H1 (cell line): Measurements from ENCODE around the gene CHST12. TPM values are rescaled to one million over a fixed set of nuclear protein-coding genes. Genes with fewer than 3 reads are reported as not detected.

ENCODE experiments used
- CTCF ChIA-PET: fragments of 300-600 bp; sonication (Branson Sonifier 250); formaldehyde crosslinking; loops from one replicate; lab custom pipeline; 2021; ENCODE audit not compliant: partially characterized antibody; lab: Charles Lee
- POLR2A ChIA-PET: fragments of 300-600 bp; sonication (Branson Sonifier 250); formaldehyde crosslinking; loops from one replicate; lab custom pipeline; 2021; ENCODE audit warnings: inconsistent platforms; ENCODE audit not compliant: partially characterized antibody; lab: Charles Lee
- DNase-seq, 2 experiments: peaks; one replicate each; pipeline versions ENCODE4 v3.0.0 to v3.0.0-alpha.2; 2010 to 2022; ENCODE audit warnings: low spot score in 2 of 2, low read depth in 1 of 2, mixed read lengths in 1 of 2
- FAIRE-seq: peaks from 2 replicates; lab custom pipeline; 2011; peaks lifted over from hg19 to GRCh38; lab: Jason Lieb, UNC
- H2AFZ ChIP-seq: 2 replicates; pipeline ENCODE4 v1.8.1; 2012; ENCODE audit warnings: low read length, inconsistent platforms
- H2AK5ac ChIP-seq: 2 replicates; pipeline ENCODE4 v1.6.1; 2013; ENCODE audit warnings: low read depth, low read length
- H2BK120ac ChIP-seq: replicated peaks from 2 replicates; pipeline ENCODE3; 2013; ENCODE audit warnings: low read depth, low read length, inconsistent platforms
- H2BK12ac ChIP-seq: 2 replicates; pipeline ENCODE4 v1.6.1; 2013; ENCODE audit warnings: low read depth, low read length
- H2BK15ac ChIP-seq: 2 replicates; pipeline ENCODE4 v1.6.1; 2013; ENCODE audit warnings: low read length
- H2BK20ac ChIP-seq: 2 replicates; pipeline ENCODE4 v1.6.1; 2013; ENCODE audit warnings: low read length
- H2BK5ac ChIP-seq: 2 replicates; pipeline ENCODE4 v1.6.1; 2013; ENCODE audit warnings: low read depth, low read length
- H3K14ac ChIP-seq: 2 replicates; pipeline ENCODE4 v1.6.1; 2013; ENCODE audit warnings: inconsistent platforms; ENCODE audit not compliant: insufficient read length
- H3K18ac ChIP-seq: 2 replicates; pipeline ENCODE4 v1.6.1; 2013; ENCODE audit warnings: low read length; ENCODE audit errors: extremely low read depth
- H3K23ac ChIP-seq: 2 replicates; pipeline ENCODE4 v1.6.1; 2013; ENCODE audit warnings: inconsistent platforms; ENCODE audit not compliant: insufficient read length
- H3K23me2 ChIP-seq: 2 replicates; pipeline ENCODE4 v1.6.1; 2013; ENCODE audit warnings: low read depth, low read length
- H3K27ac ChIP-seq: 2 replicates; pipeline ENCODE4 v1.6.1; 2011; ENCODE audit warnings: low read depth, low read length, inconsistent platforms
- H3K27me3 ChIP-seq, 4 experiments: replicated peaks in 1 of 4; 1 replicate in 1 of 4; 2 replicates in 3 of 4; pipeline versions ENCODE4 v1.6.1 to v1.8.1; 2011 to 2013; ENCODE audit warnings: low read length in 3 of 4, mild to moderate bottlenecking in 3 of 4, inconsistent platforms in 2 of 4, mixed read lengths in 2 of 4, moderate library complexity in 1 of 4; ENCODE audit not compliant: control insufficient read depth in 3 of 4, insufficient read depth in 3 of 4; ENCODE audit errors: extremely low read depth in 1 of 4
- H3K36me3 ChIP-seq, 4 experiments: 2 replicates each; pipeline versions ENCODE4 v1.6.1 to v1.8.1; 2011 to 2013; ENCODE audit warnings: mild to moderate bottlenecking in 4 of 4, low read length in 3 of 4, moderate library complexity in 2 of 4, control low read depth in 1 of 4, inconsistent platforms in 1 of 4; ENCODE audit not compliant: insufficient read depth in 4 of 4, control insufficient read depth in 2 of 4
- H3K4ac ChIP-seq: replicated peaks from 2 replicates; pipeline ENCODE3; 2013; ENCODE audit warnings: low read length, low read depth, mixed read lengths, inconsistent platforms; ENCODE audit not compliant: insufficient read length
- H3K4me1 ChIP-seq, 4 experiments: replicated peaks in 1 of 4; 1 replicate in 1 of 4; 2 replicates in 3 of 4; pipeline versions ENCODE4 v1.6.1 to v1.8.1; 2011 to 2013; ENCODE audit warnings: low read length in 3 of 4, inconsistent platforms in 2 of 4, mixed read lengths in 1 of 4; ENCODE audit not compliant: insufficient read depth in 4 of 4, control insufficient read depth in 3 of 4
- H3K4me2 ChIP-seq, 2 experiments: 2 replicates each; pipeline versions ENCODE4 v1.6.1 to v1.8.1; 2011 to 2013; ENCODE audit warnings: low read depth in 2 of 2, low read length in 2 of 2, control low read depth in 1 of 2, inconsistent platforms in 1 of 2, mild to moderate bottlenecking in 1 of 2; ENCODE audit not compliant: insufficient read depth in 1 of 2
- H3K4me3 ChIP-seq, 4 experiments: fragments of 200-600, 300-600 bp in 1 of 4; sonication (generic), shearing (Covaris generic), sonication (Bioruptor Twin) in 1 of 4; 2 replicates each; pipeline versions ENCODE4 v1.5.1 to v1.8.1; 2011 to 2016; ENCODE audit warnings: low read length in 4 of 4, low read depth in 3 of 4, control low read depth in 2 of 4, inconsistent platforms in 2 of 4, mild to moderate bottlenecking in 2 of 4, mixed read lengths in 1 of 4, moderate library complexity in 1 of 4; ENCODE audit not compliant: insufficient read depth in 2 of 4; ENCODE audit errors: extremely low read depth in 1 of 4
- H3K56ac ChIP-seq: replicated peaks from 2 replicates; pipeline ENCODE3; 2013; ENCODE audit warnings: low read depth, mild to moderate bottlenecking, mixed read lengths, low read length, inconsistent platforms; ENCODE audit not compliant: insufficient read length
- H3K79me1 ChIP-seq: 2 replicates; pipeline ENCODE4 v1.6.1; 2013; ENCODE audit warnings: low read depth, low read length, control low read depth
- H3K79me2 ChIP-seq, 2 experiments: 2 replicates each; pipeline versions ENCODE4 v1.6.1 to v1.8.1; 2012 to 2013; ENCODE audit warnings: low read length in 2 of 2, mild to moderate bottlenecking in 2 of 2, inconsistent platforms in 1 of 2; ENCODE audit not compliant: insufficient read depth in 2 of 2, control insufficient read depth in 1 of 2
- H3K9ac ChIP-seq, 4 experiments: replicated peaks in 1 of 4; 1 replicate in 1 of 4; 2 replicates in 3 of 4; pipeline versions ENCODE4 v1.6.1 to v1.8.1; 2011 to 2013; ENCODE audit warnings: low read depth in 3 of 4, low read length in 3 of 4, control low read depth in 2 of 4, mild to moderate bottlenecking in 2 of 4, moderate library complexity in 2 of 4, inconsistent platforms in 1 of 4; ENCODE audit errors: extremely low read depth in 1 of 4
- H3K9me3 ChIP-seq, 2 experiments: 2 replicates each; pipeline versions ENCODE4 v1.6.1 to v1.8.1; 2012 to 2013; ENCODE audit warnings: mild to moderate bottlenecking in 2 of 2, moderate library complexity in 2 of 2, control low read depth in 1 of 2, inconsistent platforms in 1 of 2, low read depth in 1 of 2, low read length in 1 of 2, mixed read lengths in 1 of 2; ENCODE audit not compliant: insufficient read depth in 2 of 2
- H4K20me1 ChIP-seq, 2 experiments: replicated peaks in 1 of 2; 2 replicates each; pipeline versions ENCODE3 to v1.8.1; 2011 to 2013; ENCODE audit warnings: inconsistent platforms in 2 of 2, low read length in 2 of 2, mild to moderate bottlenecking in 1 of 2; ENCODE audit not compliant: insufficient read depth in 2 of 2, control insufficient read depth in 1 of 2
- H4K5ac ChIP-seq: 2 replicates; pipeline ENCODE4 v1.6.1; 2013; ENCODE audit warnings: low read length, low read depth, mixed read lengths, inconsistent platforms; ENCODE audit not compliant: insufficient read length
- H4K8ac ChIP-seq: 2 replicates; pipeline ENCODE4 v1.8.0; 2013; ENCODE audit warnings: mild to moderate bottlenecking, moderate library complexity, low read length, inconsistent platforms; ENCODE audit not compliant: insufficient read depth; ENCODE audit errors: extremely low read depth
- H4K91ac ChIP-seq: replicated peaks from 2 replicates; pipeline ENCODE3; 2013; ENCODE audit warnings: low read length, mixed read lengths, inconsistent platforms; ENCODE audit not compliant: insufficient read length
- ASH2L ChIP-seq: fragments of 200-600, 300-600 bp; sonication (generic); IDR thresholded peaks from one replicate; pipeline ENCODE4 v1.7.1; 2017; ENCODE audit warnings: low read length
- BRCA1 ChIP-seq: IDR thresholded peaks from 2 replicates; pipeline ENCODE4 v1.6.1; 2012; ENCODE audit warnings: low read depth, low read length, improper control_type of control experiment
- CEBPB ChIP-seq: IDR thresholded peaks from 2 replicates; pipeline ENCODE4 v1.6.1; 2012; ENCODE audit warnings: low read depth, low read length
- EGR1 ChIP-seq: IDR thresholded peaks from 2 replicates; pipeline ENCODE4 v1.6.1; 2011; ENCODE audit warnings: low read depth, low read length, borderline replicate concordance
- EP300 ChIP-seq, 2 experiments: IDR thresholded peaks; 1 replicate in 1 of 2; 2 replicates in 1 of 2; pipeline ENCODE4 v1.6.1; 2011 to 2012; ENCODE audit warnings: low read depth in 2 of 2, low read length in 2 of 2, mild to moderate bottlenecking in 2 of 2, borderline replicate concordance in 1 of 2, inconsistent platforms in 1 of 2, moderate library complexity in 1 of 2
- EZH2 ChIP-seq: fragments of 200-600 bp; sonication (generic); IDR thresholded peaks from 2 replicates; pipeline ENCODE4 v1.7.1; 2012; ENCODE audit warnings: low read depth, mild to moderate bottlenecking, moderate library complexity, low read length, inconsistent platforms; ENCODE audit not compliant: severe bottlenecking
- HDAC2 ChIP-seq, 2 experiments: fragments of 300-600 bp in 1 of 2; sonication (generic) in 1 of 2; IDR thresholded peaks; 2 replicates each; pipeline ENCODE4 v1.6.1; 2011 to 2012; ENCODE audit warnings: low read depth in 2 of 2, low read length in 2 of 2, mild to moderate bottlenecking in 2 of 2, moderate library complexity in 2 of 2, borderline replicate concordance in 1 of 2, inconsistent platforms in 1 of 2
- HDAC6 ChIP-seq: IDR thresholded peaks from one replicate; pipeline ENCODE4 v1.7.1; 2012; ENCODE audit warnings: low read depth, mild to moderate bottlenecking, inconsistent platforms, low read length, moderate library complexity
- MAFK ChIP-seq: IDR thresholded peaks from 2 replicates; pipeline ENCODE4 v1.6.1; 2012; ENCODE audit warnings: low read depth, mild to moderate bottlenecking, improper control_type of control experiment, low read length
- POLR2AphosphoS5 ChIP-seq: IDR thresholded peaks from 2 replicates; pipeline ENCODE4 v1.6.1; 2011; ENCODE audit warnings: low read depth, low read length
- RXRA ChIP-seq: IDR thresholded peaks from 2 replicates; pipeline ENCODE4 v1.6.1; 2011; ENCODE audit warnings: low read depth, mild to moderate bottlenecking, low read length, moderate library complexity; ENCODE audit not compliant: insufficient read depth
- SIX5 ChIP-seq: IDR thresholded peaks from 2 replicates; pipeline ENCODE4 v1.6.1; 2011; ENCODE audit warnings: mild to moderate bottlenecking, low read depth, low read length
- WGBS, 2 experiments: shearing (Covaris generic) in 1 of 2; methylation state at CpG; one replicate each; pipeline versions ENCODE4 v1.1.6 to v1.1.7; 2013 to 2015; ENCODE audit warnings: low lambda C conversion rate in 2 of 2, mixed read lengths in 2 of 2, inconsistent platforms in 1 of 2, low coverage in 1 of 2, missing lambda C conversion rate in 1 of 2; ENCODE audit not compliant: insufficient replicate concordance in 2 of 2, insufficient coverage in 1 of 2, insufficient read length in 1 of 2; ENCODE audit errors: extremely low coverage in 1 of 2, missing lambda C conversion rate in 1 of 2; 5-methylcytosine and 5-hydroxymethylcytosine counted together
- polyA plus RNA-seq, 7 experiments: library from polyadenylated mRNA; depleted of rRNA in 3 of 7; stranded (reverse) in 5 of 7; unstranded in 2 of 7; fragments of >200 nt in 5 of 7; fragments of 200-250 nt in 2 of 7; gene quantifications; 1 replicate in 5 of 7; 2 replicates in 1 of 7; 4 replicates in 1 of 7; pipeline versions ENCODE4 v1.2.1 to v1.2.3, GENCODE V29; 2011 to 2013; ENCODE audit warnings: missing spikeins in 2 of 7, mixed read lengths in 2 of 7
- total RNA-seq: library from RNA; stranded (reverse); fragmentation: NEBNext Ultra II Directional; extraction: Animal tissue kit (Norgen Biotek cat#: 25700); gene quantifications from 2 replicates; pipeline ENCODE4 v1.2.1, GENCODE V29; 2021

The CHST12 gene
- total and polyA plus RNA-seq, 2 of the 8 experiments (the other 6 are each of a cell fraction or from before 2014, with no cell fraction given): 13.4 to 24.1 TPM

DNA sequence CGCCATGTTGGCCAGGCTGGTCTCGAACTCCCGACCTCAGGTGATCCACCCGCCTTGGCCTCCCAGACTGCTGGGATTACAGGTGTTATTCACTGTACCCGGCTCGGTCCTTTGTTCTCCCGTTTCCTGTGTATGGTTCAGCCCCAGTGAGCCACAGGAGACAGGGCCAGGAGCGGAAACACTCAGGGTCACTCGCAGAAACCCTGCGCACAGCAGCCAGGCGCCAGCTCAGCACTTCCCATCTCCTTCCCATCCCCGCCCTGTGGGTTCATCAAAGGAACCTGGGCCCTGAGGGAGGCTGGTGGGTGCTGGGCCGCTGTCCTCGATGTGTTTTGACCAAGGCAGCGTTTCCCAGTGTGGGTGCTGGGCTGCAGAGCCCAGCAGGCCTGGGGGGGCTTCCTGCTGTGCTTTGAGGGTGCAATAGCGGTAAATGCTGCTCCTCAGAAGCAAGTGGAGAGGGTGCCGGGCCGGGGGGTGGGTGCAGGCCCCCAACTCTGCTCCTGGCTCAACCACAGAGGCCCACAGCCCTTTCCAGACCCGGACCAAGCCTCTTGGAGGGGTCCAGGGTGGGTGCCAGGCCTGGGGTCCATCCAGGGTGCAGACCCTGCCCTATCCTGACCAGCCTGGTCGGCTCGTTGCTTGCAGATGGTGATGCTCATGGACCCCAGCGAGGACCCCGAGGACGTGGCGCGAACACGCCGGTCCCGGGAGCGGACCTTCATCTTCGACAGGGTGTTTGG lies 15.3 kb upstream of the CHST12 start:
- Histone ChIP-seq H3K4me2 (no peak overlapping the region), H3K27ac (no peak overlapping the region), H4K5ac (no peak overlapping the region), H2BK20ac (no peak overlapping the region), H3K4me3 (no peak overlapping the region), H2BK12ac (no peak overlapping the region), H3K27me3 (no peaks in the 10 kb centered on the region), H2AFZ (no peak overlapping the region), H3K14ac (no peak overlapping the region), H3K4ac (no peak overlapping the region), H3K9me3 (no peaks in the 10 kb centered on the region), H3K23me2 (no peaks in the 10 kb centered on the region), H2BK120ac (no peak overlapping the region), H3K79me1 (no peaks in the 10 kb centered on the region), H3K36me3 (no peaks in the 10 kb centered on the region), H4K8ac (no peak overlapping the region), H3K23ac (no peak overlapping the region), H3K9ac (no peak overlapping the region), H3K18ac (no peak overlapping the region), H2AK5ac (no peak overlapping the region), H2BK15ac (no peak overlapping the region), H2BK5ac (no peak overlapping the region), H4K20me1 (peaks cover 0 to 2% of the 10 kb centered on the region in 2 experiments), H4K91ac (no peak overlapping the region), H3K4me1 (peaks cover 0 to 5% (median 0%) of the 10 kb centered on the region in 4 experiments; a peak in 2 of 7 replicates), H3K79me2 (no peaks in the 10 kb centered on the region), H3K56ac (no peak overlapping the region)
- DNase-seq: no peak
- WGBS, 2 experiments: 91% methylated on average over 31 of the region's 31 CpGs; no CpG with 5 or more reads in 1 of the 2 experiments
- ChIA-PET POLR2A (interaction anchor here (0.9 to 2.0 kb wide), 4 partner anchors 12 to 44 kb away, joined by 3 to 12 read pairs (median 4); partner anchors contain the start of gene EIF3B), CTCF (interaction anchor here (0.5 to 1.7 kb wide), 3 partner anchors 17 to 714 kb away, joined by 3 to 4 read pairs (median 3); no protein-coding TSS in a partner anchor)
- FAIRE-seq: no peak
- TF ChIP-seq SIX5 (no peak), EP300 (IDR thresholded peaks at IDR 0.05; ENCODE audit: borderline replicate concordance in 1 of 2, low read depth in 2 of 2, low read length in 2 of 2) (no peak), HDAC2 (IDR thresholded peaks at IDR 0.05; ENCODE audit: borderline replicate concordance in 1 of 2, low read depth in 2 of 2, low read length in 2 of 2) (no peak), EGR1 (no peak), CEBPB (no peak), RXRA (no peak), BRCA1 (no peak), EZH2 (no peak), POLR2AphosphoS5 (no peak), ASH2L (no peak), HDAC6 (no peak), MAFK (no peak)
